Type B pancreatic cell (in vitro differentiated cells): ENCODE measurements around the gene CEMIP. TPM values are rescaled to one million over a fixed set of nuclear protein-coding genes. Genes with fewer than 3 reads are reported as not detected.

ENCODE experiments used
- DNase-seq: peaks from one replicate; pipeline ENCODE4 v3.0.0; 2021; ENCODE audit warnings: mixed read lengths; ENCODE audit not compliant: unreplicated experiment; ENCODE audit errors: extremely low spot score
- H3K27ac Mint-ChIP-seq: 2 replicates; pipeline ENCODE4 v1.8.0; 2021; ENCODE audit warnings: mild to moderate bottlenecking, mixed read lengths
- H3K27me3 Mint-ChIP-seq: 2 replicates; pipeline ENCODE4 v1.8.0; 2021; ENCODE audit warnings: mixed read lengths
- H3K36me3 Mint-ChIP-seq: 2 replicates; pipeline ENCODE4 v1.8.0; 2021; ENCODE audit warnings: mixed read lengths
- H3K4me1 Mint-ChIP-seq: one replicate; pipeline ENCODE4 v1.8.0; 2021; ENCODE audit warnings: mixed read lengths; ENCODE audit not compliant: unreplicated experiment
- H3K4me3 Mint-ChIP-seq: 2 replicates; pipeline ENCODE4 v1.8.0; 2021; ENCODE audit warnings: mild to moderate bottlenecking, mixed read lengths
- H3K9me3 Mint-ChIP-seq: 2 replicates; pipeline ENCODE4 v1.8.0; 2021; ENCODE audit warnings: mixed read lengths
- total RNA-seq: library from RNA; stranded (reverse); gene quantifications from 2 replicates; pipeline ENCODE4 v1.2.1, GENCODE V29; 2021; ENCODE audit warnings: low replicate concordance
- TF ChIP-seq, protein P1 (sequence below): fragments of 200-600 bp; sonication (generic); conservative IDR thresholded peaks from 2 replicates; pipeline ENCODE4 v1.5.0; 2021; ENCODE audit warnings: antibody characterized with exemption, mild to moderate bottlenecking

The CEMIP gene
- total RNA-seq, 1 donor from 2014 or later = 16.4 TPM

- DNase-seq = no peak
- no peak overlapping the region for H3K27ac Mint-ChIP-seq
- no peak overlapping the region for H3K4me3 Mint-ChIP-seq
- H3K4me1 Mint-ChIP-seq = peaks cover 31% of the 10 kb centered on the region
- H3K27me3 Mint-ChIP-seq = no peaks in the 10 kb centered on the region
- H3K36me3 Mint-ChIP-seq = peaks cover 42% of the 10 kb centered on the region
- TF ChIP-seq, protein P1, sequence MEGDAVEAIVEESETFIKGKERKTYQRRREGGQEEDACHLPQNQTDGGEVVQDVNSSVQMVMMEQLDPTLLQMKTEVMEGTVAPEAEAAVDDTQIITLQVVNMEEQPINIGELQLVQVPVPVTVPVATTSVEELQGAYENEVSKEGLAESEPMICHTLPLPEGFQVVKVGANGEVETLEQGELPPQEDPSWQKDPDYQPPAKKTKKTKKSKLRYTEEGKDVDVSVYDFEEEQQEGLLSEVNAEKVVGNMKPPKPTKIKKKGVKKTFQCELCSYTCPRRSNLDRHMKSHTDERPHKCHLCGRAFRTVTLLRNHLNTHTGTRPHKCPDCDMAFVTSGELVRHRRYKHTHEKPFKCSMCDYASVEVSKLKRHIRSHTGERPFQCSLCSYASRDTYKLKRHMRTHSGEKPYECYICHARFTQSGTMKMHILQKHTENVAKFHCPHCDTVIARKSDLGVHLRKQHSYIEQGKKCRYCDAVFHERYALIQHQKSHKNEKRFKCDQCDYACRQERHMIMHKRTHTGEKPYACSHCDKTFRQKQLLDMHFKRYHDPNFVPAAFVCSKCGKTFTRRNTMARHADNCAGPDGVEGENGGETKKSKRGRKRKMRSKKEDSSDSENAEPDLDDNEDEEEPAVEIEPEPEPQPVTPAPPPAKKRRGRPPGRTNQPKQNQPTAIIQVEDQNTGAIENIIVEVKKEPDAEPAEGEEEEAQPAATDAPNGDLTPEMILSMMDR = no peak
- no peaks in the 10 kb centered on the region for H3K9me3 Mint-ChIP-seq
These were observed 29.6 kb upstream of the CEMIP start for GRCh38 chr15:80749589-80749988.

DNA sequence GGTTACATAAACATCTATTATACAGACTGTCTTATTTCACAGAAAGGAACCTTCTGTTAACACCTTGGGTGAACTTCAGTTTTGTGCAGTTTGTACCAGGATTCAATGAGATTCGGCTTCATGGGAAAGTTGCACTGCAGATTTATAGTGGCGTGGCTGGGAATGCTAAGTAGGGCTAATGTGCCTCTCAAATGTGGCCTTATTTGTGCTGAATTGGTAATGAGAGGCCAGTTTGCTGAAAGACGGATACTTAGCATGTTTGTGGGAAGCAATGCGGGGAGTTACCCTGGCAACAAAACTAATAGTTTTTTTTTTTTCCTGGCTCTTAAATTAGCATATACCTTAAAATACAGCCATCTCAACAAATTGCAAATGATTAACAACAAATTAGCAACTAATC, 28.6 kb upstream of the CEMIP start:
- no peak overlapping the region for H3K27ac Mint-ChIP-seq
- H3K4me3 Mint-ChIP-seq = no peak overlapping the region
- peaks cover 27% of the 10 kb centered on the region for H3K4me1 Mint-ChIP-seq
- no peaks in the 10 kb centered on the region for H3K27me3 Mint-ChIP-seq
- peaks cover 46% of the 10 kb centered on the region for H3K36me3 Mint-ChIP-seq
- TF ChIP-seq, protein P1 = no peak
- H3K9me3 Mint-ChIP-seq = no peaks in the 10 kb centered on the region
- no peak for DNase-seq

DNA sequence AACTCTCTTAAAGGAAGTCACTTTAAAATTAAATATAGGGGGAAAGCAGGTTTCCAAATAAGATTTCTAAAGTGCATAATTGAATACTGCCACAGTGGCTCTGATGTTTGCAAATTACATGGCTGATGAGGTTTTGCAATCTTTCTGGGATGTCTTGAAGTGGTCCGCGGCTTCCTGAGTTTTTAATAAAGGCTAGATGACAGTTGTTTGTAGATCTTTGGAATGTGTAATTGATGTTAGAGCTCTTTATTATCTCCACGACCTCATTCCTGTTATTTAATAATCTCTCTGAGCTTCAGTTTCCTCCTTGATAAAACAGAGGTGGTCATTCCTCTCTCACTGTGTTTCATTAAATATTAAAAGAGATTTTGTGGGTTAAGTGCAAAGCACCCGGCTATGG, 27.0 kb upstream of the CEMIP start:
- no peaks in the 10 kb centered on the region for H3K27me3 Mint-ChIP-seq
- peaks cover 42% of the 10 kb centered on the region for H3K36me3 Mint-ChIP-seq
- H3K4me3 Mint-ChIP-seq = no peak overlapping the region
- H3K27ac Mint-ChIP-seq = no peak overlapping the region
- H3K9me3 Mint-ChIP-seq = no peaks in the 10 kb centered on the region
- TF ChIP-seq, protein P1 = no peak
- peaks cover 25% of the 10 kb centered on the region for H3K4me1 Mint-ChIP-seq
- DNase-seq = no peak

- TF ChIP-seq, protein P1 = no peak
- no peak overlapping the region for H3K27ac Mint-ChIP-seq
- no peak overlapping the region for H3K4me3 Mint-ChIP-seq
- peaks cover 16% of the 10 kb centered on the region for H3K4me1 Mint-ChIP-seq
- no peak for DNase-seq
- H3K27me3 Mint-ChIP-seq = no peaks in the 10 kb centered on the region
- H3K36me3 Mint-ChIP-seq = peaks cover 42% of the 10 kb centered on the region
- H3K9me3 Mint-ChIP-seq = no peaks in the 10 kb centered on the region
These were observed 26.0 kb upstream of the CEMIP start for GRCh38 chr15:80753161-80753560.

DNA sequence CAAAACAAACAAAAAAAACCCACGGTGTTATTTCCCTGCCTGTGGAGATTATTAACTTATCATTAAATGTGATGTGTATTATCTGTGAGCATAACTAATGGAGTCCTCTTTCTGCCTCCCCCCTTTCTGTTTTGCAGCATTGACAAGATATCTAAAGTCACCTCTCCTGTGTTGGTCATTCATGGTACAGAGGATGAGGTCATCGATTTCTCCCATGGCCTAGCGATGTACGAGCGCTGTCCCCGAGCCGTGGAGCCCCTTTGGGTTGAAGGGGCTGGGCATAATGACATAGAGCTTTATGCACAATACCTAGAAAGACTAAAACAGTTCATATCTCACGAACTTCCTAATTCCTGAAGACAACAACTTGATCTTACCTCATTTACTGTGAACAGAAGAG, 25.2 kb upstream of the CEMIP start:
- Mint-ChIP-seq H3K27ac (no peak overlapping the region), H3K36me3 (peaks cover 37% of the 10 kb centered on the region), H3K4me3 (no peak overlapping the region), H3K27me3 (no peaks in the 10 kb centered on the region), H3K9me3 (no peaks in the 10 kb centered on the region), H3K4me1 (peaks cover 22% of the 10 kb centered on the region)
- DNase-seq = no peak
- TF ChIP-seq, protein P1 = no peak

GRCh38 chr15:80755885-80756284, 23.3 kb upstream of the CEMIP start:
- no peaks in the 10 kb centered on the region for H3K27me3 Mint-ChIP-seq
- H3K27ac Mint-ChIP-seq = no peak overlapping the region
- H3K9me3 Mint-ChIP-seq = no peaks in the 10 kb centered on the region
- H3K4me1 Mint-ChIP-seq = peaks cover 22% of the 10 kb centered on the region
- no peak for DNase-seq
- H3K36me3 Mint-ChIP-seq = peaks cover 25% of the 10 kb centered on the region
- TF ChIP-seq, protein P1 = no peak
- H3K4me3 Mint-ChIP-seq = no peak overlapping the region
